PFSK-1 (cell line): Measurements from ENCODE around the gene MAP2K1.

ENCODE experiments used
- FOXP2 ChIP-seq: optimal IDR thresholded peaks from 2 replicates; pipeline ENCODE3; 2011; ENCODE audit warnings: borderline replicate concordance, control low read depth, inconsistent platforms; ENCODE audit not compliant: insufficient read depth; ENCODE audit errors: extremely low read length, extremely low read depth
- POLR2AphosphoS5 ChIP-seq: IDR thresholded peaks from 2 replicates; pipeline ENCODE4 v1.6.1; 2012; ENCODE audit warnings: low read depth, mild to moderate bottlenecking, control low read depth, low read length, moderate library complexity
- SIN3A ChIP-seq: IDR thresholded peaks from 2 replicates; pipeline ENCODE4 v1.6.1; 2012; ENCODE audit warnings: mild to moderate bottlenecking, low read length, moderate library complexity, borderline replicate concordance; ENCODE audit not compliant: insufficient read depth
- TAF1 ChIP-seq: IDR thresholded peaks from 2 replicates; pipeline ENCODE4 v1.6.1; 2012; ENCODE audit warnings: low read length, control low read depth, borderline replicate concordance; ENCODE audit not compliant: insufficient read depth
- TF ChIP-seq, protein P1 (sequence below), 2 experiments: IDR thresholded peaks; 2 replicates each; pipeline versions ENCODE4 v1.6.1 to v1.8.0; 2011 to 2012; ENCODE audit warnings: low read depth in 2 of 2, low read length in 2 of 2, control low read depth in 1 of 2, inconsistent platforms in 1 of 2, mild to moderate bottlenecking in 1 of 2, moderate library complexity in 1 of 2; ENCODE audit not compliant: insufficient read depth in 1 of 2

The MAP2K1 gene

DNA sequence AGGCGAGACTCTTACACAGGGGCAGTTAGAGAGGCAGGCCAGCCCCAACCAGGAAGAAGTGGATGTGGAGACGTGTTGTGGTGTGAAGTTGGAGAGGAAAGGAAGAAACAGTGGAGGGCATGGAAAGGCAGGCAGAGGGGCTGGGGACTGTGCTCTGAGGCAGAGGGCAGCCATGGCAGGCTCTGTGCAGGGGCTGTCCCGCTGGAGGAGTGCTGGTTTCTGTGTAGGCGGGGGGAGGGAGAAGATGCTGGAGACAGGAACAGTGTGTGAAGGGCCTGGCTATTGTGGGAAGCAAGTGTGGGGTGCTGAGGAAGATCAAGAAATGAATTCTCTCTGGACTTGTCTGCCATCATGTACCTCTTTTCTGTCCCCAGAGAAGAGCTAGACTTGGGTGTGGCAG lies 89.8 kb downstream of the MAP2K1 start:
- TF ChIP-seq TAF1 = no peak

DNA sequence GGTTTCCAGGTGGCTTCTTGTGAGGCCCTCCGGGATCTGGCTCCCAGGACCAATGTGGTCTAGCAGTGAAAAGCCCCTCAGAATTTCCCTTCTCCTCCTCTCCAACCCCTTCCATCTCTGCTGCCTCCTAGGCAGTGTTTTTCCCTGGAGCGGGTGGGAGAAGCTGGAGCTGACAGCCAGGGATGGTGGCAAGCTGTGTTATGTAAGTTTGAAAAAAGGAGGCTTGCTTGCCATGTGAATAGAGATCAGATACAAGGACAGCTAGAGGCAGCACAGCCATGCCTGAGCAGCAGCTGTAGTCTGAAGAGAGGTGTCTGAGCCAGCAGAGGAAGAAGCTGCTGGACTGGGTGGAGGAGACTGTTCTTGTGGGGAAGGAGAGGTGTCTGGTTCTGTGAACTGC lies 90.3 kb downstream of the MAP2K1 start:
- TF ChIP-seq FOXP2 (no peak), SIN3A (no peak), TAF1 (no peak), POLR2AphosphoS5 (no peak)
- TF ChIP-seq, protein P1, sequence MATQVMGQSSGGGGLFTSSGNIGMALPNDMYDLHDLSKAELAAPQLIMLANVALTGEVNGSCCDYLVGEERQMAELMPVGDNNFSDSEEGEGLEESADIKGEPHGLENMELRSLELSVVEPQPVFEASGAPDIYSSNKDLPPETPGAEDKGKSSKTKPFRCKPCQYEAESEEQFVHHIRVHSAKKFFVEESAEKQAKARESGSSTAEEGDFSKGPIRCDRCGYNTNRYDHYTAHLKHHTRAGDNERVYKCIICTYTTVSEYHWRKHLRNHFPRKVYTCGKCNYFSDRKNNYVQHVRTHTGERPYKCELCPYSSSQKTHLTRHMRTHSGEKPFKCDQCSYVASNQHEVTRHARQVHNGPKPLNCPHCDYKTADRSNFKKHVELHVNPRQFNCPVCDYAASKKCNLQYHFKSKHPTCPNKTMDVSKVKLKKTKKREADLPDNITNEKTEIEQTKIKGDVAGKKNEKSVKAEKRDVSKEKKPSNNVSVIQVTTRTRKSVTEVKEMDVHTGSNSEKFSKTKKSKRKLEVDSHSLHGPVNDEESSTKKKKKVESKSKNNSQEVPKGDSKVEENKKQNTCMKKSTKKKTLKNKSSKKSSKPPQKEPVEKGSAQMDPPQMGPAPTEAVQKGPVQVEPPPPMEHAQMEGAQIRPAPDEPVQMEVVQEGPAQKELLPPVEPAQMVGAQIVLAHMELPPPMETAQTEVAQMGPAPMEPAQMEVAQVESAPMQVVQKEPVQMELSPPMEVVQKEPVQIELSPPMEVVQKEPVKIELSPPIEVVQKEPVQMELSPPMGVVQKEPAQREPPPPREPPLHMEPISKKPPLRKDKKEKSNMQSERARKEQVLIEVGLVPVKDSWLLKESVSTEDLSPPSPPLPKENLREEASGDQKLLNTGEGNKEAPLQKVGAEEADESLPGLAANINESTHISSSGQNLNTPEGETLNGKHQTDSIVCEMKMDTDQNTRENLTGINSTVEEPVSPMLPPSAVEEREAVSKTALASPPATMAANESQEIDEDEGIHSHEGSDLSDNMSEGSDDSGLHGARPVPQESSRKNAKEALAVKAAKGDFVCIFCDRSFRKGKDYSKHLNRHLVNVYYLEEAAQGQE (IDR thresholded peaks at IDR 0.05; ENCODE audit: insufficient read depth in 1 of 2, low read depth in 2 of 2, low read length in 2 of 2) = no peak

DNA sequence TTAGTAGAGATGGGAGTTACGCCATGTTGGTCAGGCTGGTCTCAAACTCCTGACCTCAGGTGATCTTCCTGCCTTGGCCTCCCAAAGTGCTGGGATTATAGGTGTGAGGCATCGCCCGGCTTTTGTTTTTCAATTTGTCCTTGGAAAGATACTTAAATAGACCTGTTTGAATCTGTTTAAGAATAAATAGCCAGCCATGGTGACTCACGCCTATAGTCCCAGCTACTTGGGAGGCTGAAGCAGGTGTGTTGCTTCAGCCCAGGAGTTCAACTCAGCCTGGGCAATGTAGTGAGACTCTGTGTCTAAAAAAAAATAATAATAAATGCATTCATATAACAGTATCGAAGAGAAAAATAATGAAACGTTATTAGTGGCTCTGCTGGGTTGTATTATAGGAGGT lies 93.6 kb downstream of the MAP2K1 start:
- TF ChIP-seq SIN3A (no peak), TAF1 (no peak), POLR2AphosphoS5 (no peak), FOXP2 (no peak)
- TF ChIP-seq, protein P1 (IDR thresholded peaks at IDR 0.05; ENCODE audit: insufficient read depth in 1 of 2, low read depth in 2 of 2, low read length in 2 of 2) = no peak

DNA sequence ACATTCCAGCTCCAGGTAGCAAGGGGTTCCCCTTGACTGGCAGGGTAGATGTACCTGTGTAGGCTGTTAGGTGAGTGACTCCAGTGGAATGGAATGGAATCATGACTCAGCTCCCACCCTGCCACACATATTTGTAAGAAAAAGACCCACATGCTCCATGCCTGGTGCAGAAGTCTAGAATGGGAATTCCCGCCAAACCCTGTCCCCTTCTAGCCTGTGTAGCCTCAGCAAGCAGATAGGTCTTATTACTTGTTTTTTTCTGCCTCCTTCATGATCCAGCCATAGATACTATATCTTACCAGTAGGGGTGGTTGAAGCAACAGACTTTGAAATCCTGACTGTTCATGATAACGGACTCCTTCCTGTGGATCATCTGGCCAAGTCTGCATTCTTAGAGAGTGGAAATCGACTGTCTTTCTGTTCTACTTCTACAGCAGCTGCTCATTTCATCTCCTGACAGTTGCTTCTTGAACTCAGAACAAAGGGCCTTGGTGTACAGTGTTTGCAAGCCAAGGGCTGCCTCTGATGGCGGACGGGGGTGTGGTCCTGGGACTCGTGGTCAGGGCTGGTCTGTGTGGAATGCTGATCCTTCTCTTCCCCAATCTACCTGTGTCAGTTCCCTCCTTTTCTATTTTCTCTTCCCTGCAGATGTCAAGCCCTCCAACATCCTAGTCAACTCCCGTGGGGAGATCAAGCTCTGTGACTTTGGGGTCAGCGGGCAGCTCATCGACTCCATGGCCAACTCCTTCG lies 94.6 kb downstream of the MAP2K1 start:
- no peak for TF ChIP-seq POLR2AphosphoS5
- TF ChIP-seq FOXP2 = no peak
- TF ChIP-seq TAF1 = no peak
- TF ChIP-seq SIN3A = no peak
- TF ChIP-seq, protein P1 (IDR thresholded peaks at IDR 0.05; ENCODE audit: insufficient read depth in 1 of 2, low read depth in 2 of 2, low read length in 2 of 2) = no peak

DNA sequence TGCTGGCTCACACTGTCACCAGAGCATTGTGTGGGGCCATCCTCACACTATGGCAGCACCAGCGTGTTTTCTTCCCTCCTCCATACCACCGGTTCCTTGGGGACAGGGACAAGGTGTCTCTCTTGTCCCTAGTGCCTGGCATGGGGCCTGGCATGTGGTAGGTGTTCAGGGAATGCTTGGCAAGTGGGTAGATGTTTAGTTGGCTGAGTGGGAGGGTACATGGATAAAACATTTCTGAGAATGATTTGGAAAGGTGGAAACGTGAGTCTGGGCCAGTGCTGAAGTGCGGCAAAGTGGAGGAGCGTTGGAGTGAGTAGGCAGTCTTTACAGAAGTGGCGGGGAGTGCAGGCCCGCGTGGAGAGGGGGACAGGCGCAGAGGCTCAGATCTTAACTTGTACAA lies 95.8 kb downstream of the MAP2K1 start:
- TF ChIP-seq SIN3A = no peak
- TF ChIP-seq TAF1 = no peak
- TF ChIP-seq, protein P1 (IDR thresholded peaks at IDR 0.05; ENCODE audit: insufficient read depth in 1 of 2, low read depth in 2 of 2, low read length in 2 of 2) = no peak
- no peak for TF ChIP-seq POLR2AphosphoS5
- TF ChIP-seq FOXP2 = no peak
